ENCODE results near the gene ZNF329. TPM values are rescaled to one million over a fixed set of nuclear protein-coding genes. Genes with fewer than 3 reads are reported as not detected.

ZNF329 gene
- total and polyA plus RNA-seq, 9 of the 15 experiments (the other 6 are each of a cell fraction or from before 2014, with no cell fraction given), result 0.21 to 3.6 (median 2.2) TPM

- peak; percentile 92 for TF ChIP-seq PKNOX1 (IDR thresholded peaks at IDR 0.05)
- no peak; the same call in 1 of the 2 replicates for TF ChIP-seq ZNF395 (CRISPR knock-in tag; IDR thresholded peaks at IDR 0.05)
- peak; percentile 73 for TF ChIP-seq NFIC (IDR thresholded peaks at IDR 0.05)
- 0 out of 2 replicates have a peak, but pooled peaks have one; percentile 40 for TF ChIP-seq SMARCE1 (IDR thresholded peaks at IDR 0.05)
- no peak; the same call in 1 of the 2 replicates for TF ChIP-seq ZNF175 (CRISPR knock-in tag; IDR thresholded peaks at IDR 0.05; ENCODE audit: low read depth)
- TF ChIP-seq NCOA1 (IDR thresholded peaks at IDR 0.05; ENCODE audit: low read depth), result peak; percentile 63
- TF ChIP-seq VEZF1 (CRISPR knock-in tag; IDR thresholded peaks at IDR 0.05), result peak; percentile 94
- TF ChIP-seq NBN (IDR thresholded peaks at IDR 0.05; ENCODE audit: low read depth), result 0 out of 2 replicates have a peak, but pooled peaks have one; percentile 15
- TF ChIP-seq ZNF639 (CRISPR knock-in tag; conservative IDR thresholded peaks at IDR 0.05 in 1 of 2, IDR thresholded peaks at IDR 0.05 in 1 of 2), result no peak
- TF ChIP-seq TAF7 (tag; IDR thresholded peaks at IDR 0.05), result peak; percentile 44; the same call in 1 of the 2 replicates
- TF ChIP-seq C11orf30 (IDR thresholded peaks at IDR 0.05; ENCODE audit: low read depth), result no peak
- 0 out of 2 replicates have a peak, but pooled peaks have one; percentile 40 for TF ChIP-seq ERF (CRISPR knock-in tag; IDR thresholded peaks at IDR 0.05)
These were observed 32.0 kb upstream of the ZNF329 start (continued) for GRCh38 chr19:58182577-58182988.

Measured in K562 (cell line).